Peyer's patch (tissue), 4 donors: Measurements from ENCODE around the gene FRMPD4. TPM values are rescaled to one million over a fixed set of nuclear protein-coding genes. Genes with fewer than 3 reads are reported as not detected.

Experiments used
- DNase-seq, 3 donors: peaks; one replicate each; pipeline ENCODE4 v3.0.0-alpha.2; 2017 to 2019
- H3K27ac ChIP-seq, 4 donors: fragments of 200-600 bp; sonication (generic); one replicate each; pipeline ENCODE4 v1.5.1; 2016 to 2019
- H3K27me3 ChIP-seq, 2 donors: fragments of 200-600 bp; sonication (generic); one replicate each; pipeline ENCODE4 v1.5.1; 2019
- H3K36me3 ChIP-seq, 3 donors: fragments of 200-600 bp; sonication (generic); one replicate each; pipeline ENCODE4 v1.5.1; 2016 to 2019
- H3K4me1 ChIP-seq, 4 donors: fragments of 200-600 bp; sonication (generic); one replicate each; pipeline ENCODE4 v1.5.1; 2016 to 2019
- H3K4me3 ChIP-seq, 4 donors: fragments of 200-600 bp; sonication (generic); 1 replicate in 3 of 4; 2 replicates in 1 of 4; pipeline ENCODE4 v1.5.1; 2016 to 2019; ENCODE audit warnings: mild to moderate bottlenecking in 1 of 4
- H3K9me3 ChIP-seq, 4 donors: fragments of 200-600 bp; sonication (generic); one replicate each; pipeline ENCODE4 v1.5.1; 2016 to 2019; ENCODE audit warnings: mild to moderate bottlenecking in 1 of 4
- POLR2A ChIP-seq, 2 donors: fragments of 450-650 bp; IDR thresholded peaks; one replicate each; pipeline ENCODE4 v1.5.1; 2017; ENCODE audit warnings: antibody characterized with exemption in 2 of 2, mild to moderate bottlenecking in 2 of 2, moderate library complexity in 2 of 2
- total RNA-seq, 4 donors: library from RNA; depleted of rRNA; stranded (reverse); fragments of >200 nt; gene quantifications; one replicate each; pipeline ENCODE4 v1.1.0, GENCODE V29; 2016
- TF ChIP-seq, protein P1 (sequence below), 6 experiments: fragments of 450-650 bp in 4 of 6; fragments of 200-600 bp in 2 of 6; sonication (generic) in 1 of 6; IDR thresholded peaks; one replicate each; pipeline ENCODE4 v1.5.1; 2017 to 2019; ENCODE audit warnings: antibody characterized with exemption in 6 of 6, mild to moderate bottlenecking in 3 of 6, moderate library complexity in 1 of 6

The FRMPD4 gene
- total RNA-seq, 4 donors from 2014 or later, result 0.19 TPM; not detected in 3

DNA sequence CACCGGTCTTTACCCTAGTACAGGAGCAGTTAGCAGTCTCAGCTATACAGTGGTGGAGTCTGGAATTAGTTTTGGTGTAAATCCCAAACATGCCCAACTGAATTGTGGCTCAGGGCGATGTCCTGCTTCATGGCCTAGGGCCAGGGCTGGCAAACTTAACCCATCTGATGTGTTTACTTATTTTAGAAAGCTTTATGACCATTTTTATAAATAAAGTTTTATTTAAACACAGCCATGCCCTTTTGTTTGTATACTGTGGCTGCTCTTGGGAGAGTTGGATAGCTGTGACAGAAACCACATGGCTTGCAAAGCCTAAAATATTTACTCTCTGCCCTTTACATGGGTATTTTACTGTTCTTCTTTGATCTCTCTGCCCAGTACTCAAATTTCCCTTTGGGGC lies 7.1 kb downstream of the FRMPD4 start:
- no peaks in the 10 kb centered on the region for H3K4me1 ChIP-seq
- H3K36me3 ChIP-seq, result no peaks in the 10 kb centered on the region
- no peaks in the 10 kb centered on the region for H3K9me3 ChIP-seq
- H3K4me3 ChIP-seq, result no peak overlapping the region
- no peak overlapping the region for H3K27ac ChIP-seq
- no peaks in the 10 kb centered on the region for H3K27me3 ChIP-seq
- no peak for DNase-seq
- TF ChIP-seq, protein P1, sequence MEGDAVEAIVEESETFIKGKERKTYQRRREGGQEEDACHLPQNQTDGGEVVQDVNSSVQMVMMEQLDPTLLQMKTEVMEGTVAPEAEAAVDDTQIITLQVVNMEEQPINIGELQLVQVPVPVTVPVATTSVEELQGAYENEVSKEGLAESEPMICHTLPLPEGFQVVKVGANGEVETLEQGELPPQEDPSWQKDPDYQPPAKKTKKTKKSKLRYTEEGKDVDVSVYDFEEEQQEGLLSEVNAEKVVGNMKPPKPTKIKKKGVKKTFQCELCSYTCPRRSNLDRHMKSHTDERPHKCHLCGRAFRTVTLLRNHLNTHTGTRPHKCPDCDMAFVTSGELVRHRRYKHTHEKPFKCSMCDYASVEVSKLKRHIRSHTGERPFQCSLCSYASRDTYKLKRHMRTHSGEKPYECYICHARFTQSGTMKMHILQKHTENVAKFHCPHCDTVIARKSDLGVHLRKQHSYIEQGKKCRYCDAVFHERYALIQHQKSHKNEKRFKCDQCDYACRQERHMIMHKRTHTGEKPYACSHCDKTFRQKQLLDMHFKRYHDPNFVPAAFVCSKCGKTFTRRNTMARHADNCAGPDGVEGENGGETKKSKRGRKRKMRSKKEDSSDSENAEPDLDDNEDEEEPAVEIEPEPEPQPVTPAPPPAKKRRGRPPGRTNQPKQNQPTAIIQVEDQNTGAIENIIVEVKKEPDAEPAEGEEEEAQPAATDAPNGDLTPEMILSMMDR (IDR thresholded peaks at IDR 0.05), result no peak
- TF ChIP-seq POLR2A (IDR thresholded peaks at IDR 0.05), result no peak

GRCh38 chrX:12149670-12150407 lies 11.6 kb downstream of the FRMPD4 start:
- TF ChIP-seq, protein P1 (IDR thresholded peaks at IDR 0.05), result no peak
- no peak for TF ChIP-seq POLR2A (IDR thresholded peaks at IDR 0.05)
- H3K4me1 ChIP-seq, result no peaks in the 10 kb centered on the region
- no peak overlapping the region for H3K27ac ChIP-seq
- H3K4me3 ChIP-seq, result no peak overlapping the region
- DNase-seq, result no peak
- H3K36me3 ChIP-seq, result no peaks in the 10 kb centered on the region
- H3K27me3 ChIP-seq, result no peaks in the 10 kb centered on the region
- no peaks in the 10 kb centered on the region for H3K9me3 ChIP-seq

GRCh38 chrX:12153317-12153716 lies 15.0 kb downstream of the FRMPD4 start:
- H3K27me3 ChIP-seq, result no peaks in the 10 kb centered on the region
- DNase-seq, result no peak
- H3K9me3 ChIP-seq, result no peaks in the 10 kb centered on the region
- no peak overlapping the region for H3K27ac ChIP-seq
- no peaks in the 10 kb centered on the region for H3K4me1 ChIP-seq
- TF ChIP-seq, protein P1 (IDR thresholded peaks at IDR 0.05), result no peak
- TF ChIP-seq POLR2A (IDR thresholded peaks at IDR 0.05), result no peak
- no peak overlapping the region for H3K4me3 ChIP-seq
- H3K36me3 ChIP-seq, result no peaks in the 10 kb centered on the region

DNA sequence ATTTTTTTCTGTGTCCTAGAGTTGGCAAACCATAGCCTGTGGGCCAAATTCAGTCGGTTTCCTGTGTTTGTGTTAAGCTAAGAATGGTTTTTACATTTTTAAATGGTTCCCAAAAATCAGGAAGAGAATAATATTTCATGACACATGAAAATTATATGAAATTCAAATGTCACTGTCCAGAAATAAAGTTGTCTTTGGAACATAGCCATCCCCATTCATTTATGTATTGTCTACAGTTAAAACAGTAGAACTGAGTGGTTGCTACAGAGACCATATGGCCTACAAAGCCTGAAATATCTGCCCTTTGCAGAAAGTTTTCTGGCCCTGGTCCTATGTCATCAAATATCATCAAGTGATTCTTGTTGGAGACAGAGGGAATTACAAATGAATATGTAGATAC lies 15.5 kb downstream of the FRMPD4 start:
- H3K36me3 ChIP-seq, result no peaks in the 10 kb centered on the region
- H3K9me3 ChIP-seq, result no peaks in the 10 kb centered on the region
- no peak for DNase-seq
- no peaks in the 10 kb centered on the region for H3K27me3 ChIP-seq
- TF ChIP-seq POLR2A (IDR thresholded peaks at IDR 0.05), result no peak
- TF ChIP-seq, protein P1 (IDR thresholded peaks at IDR 0.05), result no peak
- no peak overlapping the region for H3K27ac ChIP-seq
- no peaks in the 10 kb centered on the region for H3K4me1 ChIP-seq
- no peak overlapping the region for H3K4me3 ChIP-seq

DNA sequence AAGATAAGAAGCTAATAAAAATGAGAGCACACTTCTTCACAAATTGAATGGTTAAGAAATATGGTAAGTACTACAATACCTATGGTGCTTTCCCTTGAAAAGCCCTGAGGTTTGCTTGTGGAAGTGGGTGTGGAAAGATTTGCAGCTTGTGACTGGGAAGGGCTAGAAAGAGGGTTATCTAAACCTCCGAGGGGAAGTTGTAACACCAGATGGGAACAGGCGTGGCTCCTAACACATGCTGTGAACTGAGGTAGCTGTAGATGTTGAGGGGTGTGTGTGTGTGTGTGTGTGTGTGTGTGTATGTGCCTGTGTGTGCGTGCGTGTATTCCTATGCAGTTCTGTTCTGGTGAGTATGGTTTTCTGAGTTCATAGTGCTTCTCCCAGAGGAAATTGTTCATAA lies 21.5 kb downstream of the FRMPD4 start:
- Histone ChIP-seq H3K9me3 (no peaks in the 10 kb centered on the region), H3K27ac (no peak overlapping the region), H3K4me1 (no peaks in the 10 kb centered on the region), H3K36me3 (no peaks in the 10 kb centered on the region), H3K27me3 (no peaks in the 10 kb centered on the region), H3K4me3 (no peak overlapping the region)
- DNase-seq, result no peak
- TF ChIP-seq POLR2A (IDR thresholded peaks at IDR 0.05), result no peak
- TF ChIP-seq, protein P1 (IDR thresholded peaks at IDR 0.05), result no peak
